ENCODE measurements around the gene PYDC1. TPM values are rescaled to one million over a fixed set of nuclear protein-coding genes. Genes with fewer than 3 reads are reported as not detected.

The PYDC1 gene
- polyA plus RNA-seq, 2 of the 4 experiments (the other 2 are of a cell fraction), result not detected

- TF ChIP-seq HEYL (CRISPR knock-in tag; IDR thresholded peaks at IDR 0.05) (no peak), HMGXB4 (CRISPR knock-in tag; IDR thresholded peaks at IDR 0.05; ENCODE audit: borderline replicate concordance) (no peak), HOXB5 (CRISPR knock-in tag; IDR thresholded peaks at IDR 0.05) (no peak)
Observed at GRCh38 chr16:31213877-31214707, 2.8 kb downstream of the PYDC1 start, which contains the start of gene TRIM72 (continued).

GRCh38 chr16:31213342-31213741 lies 3.6 kb downstream of the PYDC1 start:
- DNase-seq (ENCODE audit: low read depth in 1 of 2, low spot score in 1 of 2) (no peak), FAIRE-seq (no peak), ATAC-seq (no peak)
- H3K4me1 ChIP-seq, result peaks cover 5% of the 10 kb centered on the region; the same call in 2 of the 3 replicates
- 92% methylated on average over 1 of the region's 1 CpG for WGBS (ENCODE audit: missing lambda C conversion rate)
- CTCF ChIA-PET, result interaction anchor here (1.6 kb wide), 2 partner anchors 120 to 229 kb away, joined by 4 to 5 read pairs; partner anchors contain the start of gene ZNF843
- no peaks in the 10 kb centered on the region for H3K9me3 ChIP-seq
- POLR2A ChIA-PET, result no interaction called here
- TF ChIP-seq CHD4 (IDR thresholded peaks at IDR 0.05; ENCODE audit: borderline replicate concordance), result no peak
- no peak overlapping the region for H3K4me3 ChIP-seq
- no peak overlapping the region for H3K4me2 ChIP-seq
- no peak overlapping the region for H3K27ac ChIP-seq

- ChIA-PET CTCF (interaction anchor here (0.9 to 1.4 kb wide), 6 partner anchors 61 to 662 kb away, joined by 3 to 4 read pairs (median 3); partner anchors contain the start of gene ZNF843), POLR2A (interaction anchor here (0.5 kb wide), 1 partner anchor 41 kb away, joined by 3 read pairs; no protein-coding TSS in a partner anchor)
- no peaks in the 10 kb centered on the region for H3K9me3 ChIP-seq
- peaks cover 14% of the 10 kb centered on the region for H3K4me1 ChIP-seq
- no peak for TF ChIP-seq EP300 (IDR thresholded peaks at IDR 0.05)
- no peak for TF ChIP-seq EHF (CRISPR knock-in tag; IDR thresholded peaks at IDR 0.05)
- no peak for TF ChIP-seq TP53 (CRISPR knock-in tag; IDR thresholded peaks at IDR 0.05)
- no peak for TF ChIP-seq USF2 (IDR thresholded peaks at IDR 0.05)
- TF ChIP-seq RAD21 (conservative IDR thresholded peaks at IDR 0.05 in 1 of 2, IDR thresholded peaks at IDR 0.05 in 1 of 2), result no peak
- no peak for TF ChIP-seq ESRRA (IDR thresholded peaks at IDR 0.05; ENCODE audit: borderline replicate concordance, low read length)
- no peak overlapping the region for H3K4me2 ChIP-seq
- WGBS (ENCODE audit: missing lambda C conversion rate), result 66% methylated on average over 6 of the region's 6 CpGs
- ATAC-seq, result no peak
- H3K27ac ChIP-seq, result no peak overlapping the region
- no peak for DNase-seq (ENCODE audit: low read depth in 1 of 2, low spot score in 1 of 2)
- H3K4me3 ChIP-seq, result no peak overlapping the region
- no peak for FAIRE-seq
Observed at GRCh38 chr16:31206776-31207175, 10.2 kb downstream of the PYDC1 start.

- no peak overlapping the region for H3K4me2 ChIP-seq
- DNase-seq (ENCODE audit: low read depth in 1 of 2, low spot score in 1 of 2) (no peak), FAIRE-seq (no peak), ATAC-seq (no peak)
- CTCF ChIA-PET, result interaction anchor here (0.9 to 1.0 kb wide), 2 partner anchors 11 to 237 kb away, joined by 3 to 4 read pairs; partner anchors contain the start of gene ZNF843
- POLR2A ChIA-PET, result no interaction called here
- no peak overlapping the region for H3K27ac ChIP-seq
- WGBS (ENCODE audit: missing lambda C conversion rate), result 85% methylated on average over 9 of the region's 9 CpGs
- H3K9me3 ChIP-seq, result no peaks in the 10 kb centered on the region
- H3K4me3 ChIP-seq, result no peak overlapping the region
- TF ChIP-seq GATA3 (IDR thresholded peaks at IDR 0.05; ENCODE audit: borderline replicate concordance), result no peak
- H3K4me1 ChIP-seq, result peaks cover 31% of the 10 kb centered on the region
Observed at GRCh38 chr16:31204871-31205666, 11.9 kb downstream of the PYDC1 start.
